Stimulated activated CD4-positive, alpha-beta T cell treated with anti-CD3 and anti-CD28 coated beads, Interleukin-12 subunit alpha, Interleukin-12 subunit beta, amount 100 ng/mL, for 48 hours (primary cell): Measurements from ENCODE around the gene PPP2R5C.

ENCODE experiments used
- DNase-seq, 3 donors: peaks; one replicate each; pipeline ENCODE4 v3.0.0-alpha.2; 2020; ENCODE audit warnings: low read depth in 2 of 3, low spot score in 1 of 3

PPP2R5C gene

GRCh38 chr14:101909371-101910096 lies 148.0 kb downstream of the PPP2R5C start:
- no peak for DNase-seq

GRCh38 chr14:101912841-101913240 lies 151.3 kb downstream of the PPP2R5C start:
- no peak for DNase-seq

DNA sequence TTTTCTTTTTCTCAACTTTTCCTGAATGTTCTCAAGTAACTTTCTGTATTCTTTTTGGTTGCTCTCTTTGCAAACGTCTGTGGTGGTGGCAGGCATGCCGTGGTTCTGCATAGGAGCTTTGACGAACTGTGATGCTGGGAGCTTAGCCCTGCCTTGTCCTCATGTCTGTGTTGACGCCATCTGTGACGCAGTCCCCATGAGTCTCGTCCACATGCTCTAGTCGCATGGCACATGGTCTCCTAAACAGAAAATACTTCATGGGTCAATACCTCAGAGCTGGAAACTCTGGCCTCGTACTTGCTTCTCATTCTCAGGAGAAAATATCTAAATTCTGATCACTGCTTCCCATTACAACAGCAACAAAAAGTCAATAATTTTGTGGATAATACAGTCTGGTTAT lies 152.6 kb downstream of the PPP2R5C start:
- no peak for DNase-seq

GRCh38 chr14:101915871-101916815 lies 154.6 kb downstream of the PPP2R5C start:
- no peak for DNase-seq

DNA sequence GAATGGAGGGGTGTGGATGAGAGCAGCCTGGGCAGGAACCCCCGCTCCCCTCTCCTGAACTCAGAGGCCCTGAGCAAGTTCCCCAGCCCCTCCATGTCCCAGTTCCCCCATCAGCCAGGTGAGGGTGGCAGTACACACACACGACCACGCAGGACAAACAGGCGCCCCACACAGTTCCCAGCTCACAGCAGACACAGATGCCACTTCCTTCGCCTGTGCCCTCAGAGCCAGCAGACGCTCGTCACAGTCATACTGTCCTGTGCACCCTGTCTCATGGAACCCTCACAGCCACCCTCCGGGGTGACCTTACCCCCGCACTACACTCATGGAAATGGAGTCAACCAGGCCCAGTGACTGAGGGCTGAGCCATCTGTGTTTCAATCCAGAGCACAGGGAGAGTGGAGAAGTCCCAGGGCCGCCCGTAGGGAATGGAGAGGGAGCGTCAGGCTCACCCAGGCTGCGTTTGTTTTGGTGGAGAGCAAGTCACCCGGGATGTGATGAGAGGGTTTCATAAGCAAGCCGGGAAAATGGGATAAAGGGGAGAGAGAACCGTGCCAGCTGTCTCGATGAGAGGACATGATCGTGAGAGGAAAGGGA lies 155.4 kb downstream of the PPP2R5C start:
- DNase-seq: no peak

DNA sequence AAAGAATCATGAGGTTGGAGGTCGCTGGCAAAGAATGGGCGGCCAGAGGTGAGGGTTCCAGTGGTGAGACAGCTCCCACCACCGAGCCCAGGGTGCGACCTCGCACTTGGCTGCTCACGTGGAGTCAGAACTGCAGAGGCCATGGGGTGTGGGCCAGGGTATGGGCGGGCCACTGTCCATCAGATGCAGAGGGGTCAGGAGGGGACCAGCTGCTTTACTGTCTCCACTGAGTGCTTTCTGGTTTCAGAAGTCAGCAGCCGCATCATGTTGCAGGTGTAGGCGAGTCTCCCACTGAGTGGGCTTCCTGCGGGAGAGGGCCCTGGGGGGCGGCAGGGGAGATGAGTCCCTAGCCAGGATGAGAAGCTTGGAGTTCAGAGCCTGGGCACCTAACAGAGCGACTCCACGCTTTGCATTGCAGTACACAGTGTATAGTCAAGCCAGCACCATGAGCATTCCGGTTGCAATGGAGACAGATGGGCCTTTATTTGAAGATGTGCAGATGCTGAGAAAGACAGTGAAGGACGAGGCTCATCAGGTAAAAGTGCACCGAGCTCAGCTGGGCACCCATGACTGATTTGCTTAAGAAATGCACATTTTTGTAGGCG lies 156.0 kb downstream of the PPP2R5C start:
- DNase-seq: no peak

DNA sequence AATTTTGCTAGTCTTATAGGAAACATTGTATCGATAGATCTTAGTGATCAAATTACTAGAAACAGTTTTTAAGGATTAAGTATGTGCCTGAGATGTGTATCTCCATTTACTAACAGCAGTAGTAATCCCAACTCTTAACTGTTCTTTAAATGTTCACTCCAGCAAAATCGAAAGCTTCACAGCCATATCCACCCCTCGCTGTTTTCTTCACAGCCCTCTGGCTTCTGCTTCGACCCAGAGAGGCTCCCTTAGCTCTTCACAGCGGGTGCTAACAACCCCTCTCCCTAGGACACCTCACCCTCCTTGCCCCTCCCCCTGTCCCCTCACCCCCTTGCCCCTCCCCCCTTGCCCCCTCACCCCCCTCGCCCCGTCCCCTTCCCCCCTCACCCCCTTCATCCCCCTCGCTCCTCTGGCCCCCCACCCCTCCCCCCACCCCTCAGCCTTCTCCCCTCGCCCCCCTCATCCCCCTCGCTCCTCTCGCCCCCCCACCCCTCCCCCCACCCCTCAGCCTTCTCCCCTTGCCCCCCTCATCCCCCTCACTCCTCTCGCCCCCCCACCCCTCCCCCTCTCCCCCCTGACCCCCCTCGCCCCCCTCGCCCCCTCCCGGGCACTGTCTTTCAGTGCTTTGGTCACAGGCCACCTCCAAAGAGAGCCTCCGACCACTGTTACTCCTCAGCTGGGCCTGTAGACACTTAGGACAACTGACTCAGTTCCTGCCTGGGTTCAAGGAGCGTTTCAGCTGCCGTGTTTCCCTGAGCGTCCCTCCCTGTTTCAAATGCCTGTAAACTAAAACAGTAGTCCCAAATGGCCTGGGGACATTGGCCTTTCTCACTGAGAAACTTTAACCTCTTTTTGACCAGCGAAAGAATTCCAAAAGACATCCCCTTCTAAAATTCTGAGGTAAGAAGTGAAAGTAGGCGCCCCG lies 156.8 kb downstream of the PPP2R5C start:
- DNase-seq: no peak

GRCh38 chr14:101920271-101920670 lies 158.8 kb downstream of the PPP2R5C start:
- no peak for DNase-seq

DNA sequence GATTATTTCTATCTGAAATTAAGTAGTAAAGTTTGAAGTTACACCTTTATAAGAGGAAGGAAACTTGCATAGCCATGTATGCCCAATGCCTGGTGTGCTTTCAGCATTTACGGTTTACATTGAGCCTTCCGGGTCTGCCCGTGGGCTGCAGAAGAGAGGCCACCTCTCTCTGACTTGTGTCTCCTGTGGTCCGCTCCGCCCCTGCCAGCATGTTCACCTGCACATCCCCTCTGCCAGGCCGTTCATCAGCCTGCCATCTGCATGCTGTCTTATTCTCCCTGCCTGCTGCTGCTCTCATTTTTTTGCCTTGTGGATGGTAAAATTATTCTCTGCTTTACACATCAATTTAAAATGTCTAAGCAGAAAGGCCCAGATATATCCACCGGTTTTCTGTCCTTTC lies 161.4 kb downstream of the PPP2R5C start:
- DNase-seq: no peak

DNA sequence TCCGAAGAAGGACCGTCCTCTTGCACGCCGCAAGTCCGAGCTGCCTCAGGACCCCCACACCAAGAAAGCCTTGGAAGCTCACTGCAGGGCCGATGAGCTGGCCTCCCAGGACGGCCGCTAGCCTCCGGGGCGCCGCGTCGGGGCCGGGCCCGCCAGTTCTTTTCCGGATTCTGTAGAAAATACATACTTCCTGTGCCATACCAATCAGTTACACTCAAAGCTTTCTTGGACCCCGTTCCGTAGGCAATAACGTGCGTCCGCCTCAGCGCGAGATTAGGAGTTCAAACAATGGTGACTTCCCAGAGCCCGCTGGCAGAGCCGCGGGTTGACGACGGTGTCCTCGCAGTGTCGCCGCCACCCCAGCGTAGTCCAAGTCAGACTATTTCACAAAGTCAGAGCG lies 163.6 kb downstream of the PPP2R5C start:
- DNase-seq: no peak

DNA sequence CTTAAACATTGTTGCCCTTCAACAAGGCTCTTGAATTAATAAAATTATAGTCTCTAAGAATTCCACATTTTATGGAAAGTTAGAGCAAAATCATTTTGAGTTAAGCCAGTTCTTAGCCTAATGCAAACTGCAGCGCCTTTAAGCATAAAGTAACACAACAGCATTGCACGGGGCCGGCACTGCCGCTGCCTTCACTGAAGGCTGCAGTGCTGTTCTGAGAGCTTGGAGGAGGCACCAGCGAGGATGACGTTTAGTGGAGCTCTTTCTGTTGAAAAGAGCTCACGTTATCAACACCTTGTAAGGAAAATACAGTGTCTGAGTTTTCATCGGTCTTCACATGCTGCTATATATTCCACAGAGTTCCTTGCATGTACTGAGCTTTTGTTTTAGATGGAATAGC lies 164.6 kb downstream of the PPP2R5C start:
- DNase-seq: no peak

DNA sequence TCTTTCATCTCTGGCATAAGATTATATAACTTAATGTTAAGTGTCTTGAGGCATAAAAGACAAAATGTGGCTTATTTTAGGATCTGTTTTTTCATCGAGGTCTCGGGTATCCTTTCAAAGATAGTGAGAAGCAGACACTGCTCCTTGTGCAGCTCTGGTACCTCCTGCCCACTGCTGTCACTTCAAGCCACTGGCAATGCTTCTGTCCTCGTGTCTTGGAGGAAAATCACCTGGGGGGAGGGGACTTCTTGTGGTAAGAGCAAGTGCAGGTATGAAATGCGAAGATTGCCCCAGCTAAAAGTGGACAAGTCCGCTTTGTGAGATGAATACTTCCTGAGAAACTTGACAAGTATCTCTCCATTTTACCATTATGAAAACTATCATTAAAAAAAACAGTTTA lies 165.1 kb downstream of the PPP2R5C start:
- DNase-seq: no peak

GRCh38 chr14:101927859-101928258 lies 166.3 kb downstream of the PPP2R5C start:
- DNase-seq: no peak

GRCh38 chr14:101928415-101928841 lies 166.9 kb downstream of the PPP2R5C start:
- DNase-seq: no peak

- no peak for DNase-seq
Observed at GRCh38 chr14:101929096-101929495, 167.6 kb downstream of the PPP2R5C start.

GRCh38 chr14:101929946-101930345 lies 168.4 kb downstream of the PPP2R5C start:
- no peak for DNase-seq

GRCh38 chr14:101932673-101933072 lies 171.2 kb downstream of the PPP2R5C start:
- no peak for DNase-seq

- DNase-seq: no peak
Observed at GRCh38 chr14:101933209-101933608, 171.7 kb downstream of the PPP2R5C start.

GRCh38 chr14:101934601-101935150 lies 173.2 kb downstream of the PPP2R5C start:
- DNase-seq: no peak
